HepG2 (cell line): ENCODE measurements around the gene CDC42EP1. TPM values are rescaled to one million over a fixed set of nuclear protein-coding genes. Genes with fewer than 3 reads are reported as not detected.
A peak's percentile ranks its signal among the peaks of the same experiment; 100 is the strongest.

ENCODE experiments used
- CHCHD3 ChIP-seq: sonication (generic); formaldehyde crosslinking; IDR thresholded peaks from 2 replicates; pipeline ENCODE4 v1.8.0; 2022; ENCODE audit warnings: mild to moderate bottlenecking, missing genetic modification reagents, moderate library complexity
- GTF2F1 ChIP-seq: fragments of 150-350 bp; IDR thresholded peaks from 2 replicates; pipeline ENCODE4 v1.6.1; 2014; ENCODE audit warnings: low read length
- MTA3 ChIP-seq: sonication (generic); formaldehyde crosslinking; IDR thresholded peaks from 2 replicates; pipeline ENCODE4 v1.4.0; 2020; ENCODE audit warnings: missing genetic modification reagents
- REPIN1 ChIP-seq: sonication (generic); formaldehyde crosslinking; IDR thresholded peaks from 2 replicates; pipeline ENCODE4 v1.8.0; 2022; ENCODE audit warnings: missing genetic modification reagents, low read depth, mild to moderate bottlenecking, borderline replicate concordance
- ZNF251 ChIP-seq: sonication (generic); formaldehyde crosslinking; IDR thresholded peaks from 2 replicates; pipeline ENCODE4 v1.9.0; 2021; ENCODE audit warnings: mild to moderate bottlenecking, missing genetic modification reagents
- ZNF354B ChIP-seq: sonication (generic); formaldehyde crosslinking; IDR thresholded peaks from 2 replicates; pipeline ENCODE4 v1.8.0; 2022; ENCODE audit warnings: mild to moderate bottlenecking, missing genetic modification reagents
- ZNF460 ChIP-seq: sonication (generic); formaldehyde crosslinking; IDR thresholded peaks from 2 replicates; pipeline ENCODE4 v1.5.1; 2020; ENCODE audit warnings: missing genetic modification reagents, mild to moderate bottlenecking, borderline replicate concordance
- ZNF496 ChIP-seq: sonication (generic); formaldehyde crosslinking; IDR thresholded peaks from 2 replicates; pipeline ENCODE4 v1.8.1; 2023; ENCODE audit warnings: mild to moderate bottlenecking, moderate library complexity, missing genetic modification reagents; ENCODE audit not compliant: insufficient replicate concordance
- ZNF768 ChIP-seq: sonication (generic); formaldehyde crosslinking; IDR thresholded peaks from 2 replicates; pipeline ENCODE4 v1.4.0; 2020; ENCODE audit warnings: missing genetic modification reagents
- ZNF777 ChIP-seq: sonication (generic); formaldehyde crosslinking; IDR thresholded peaks from 2 replicates; pipeline ENCODE4 v1.4.0; 2020; ENCODE audit warnings: missing genetic modification reagents
- ZNF788 ChIP-seq: sonication (generic); formaldehyde crosslinking; IDR thresholded peaks from 2 replicates; pipeline ENCODE4 v1.5.0; 2020; ENCODE audit warnings: mild to moderate bottlenecking, missing genetic modification reagents, borderline replicate concordance
- polyA plus RNA-seq, 8 experiments: library from polyadenylated mRNA; depleted of rRNA in 3 of 8; stranded (reverse) in 7 of 8; unstranded in 1 of 8; fragments of >200 nt; fragmentation: Illumina TruSeq in 4 of 8; extraction: Trizol in 4 of 8; gene quantifications; 2 replicates each; pipeline versions ENCODE4 v1.2.1 to v1.2.3, GENCODE V29; 2011 to 2016; ENCODE audit warnings: low read depth in 4 of 8, missing spikeins in 1 of 8, mixed read lengths in 1 of 8; ENCODE audit not compliant: insufficient read depth in 1 of 8
- total RNA-seq, 5 experiments: library from RNA; depleted of rRNA; stranded (reverse); fragments of >200 nt; fragmentation: Illumina TruSeq; extraction: Trizol; gene quantifications; 2 replicates each; pipeline ENCODE4 v1.2.3, GENCODE V29; 2016; ENCODE audit warnings: low read depth in 1 of 5
- TF ChIP-seq, protein P1 (sequence below): sonication (generic); formaldehyde crosslinking; IDR thresholded peaks from 2 replicates; pipeline ENCODE4 v1.4.0; 2020; ENCODE audit warnings: missing genetic modification reagents
- TF ChIP-seq, protein P2 (sequence below): sonication (generic); formaldehyde crosslinking; conservative IDR thresholded peaks from 2 replicates; pipeline ENCODE4 v1.8.1; 2023; ENCODE audit warnings: missing genetic modification reagents
- TF ChIP-seq, protein P3 (sequence below): sonication (generic); formaldehyde crosslinking; IDR thresholded peaks from 2 replicates; pipeline ENCODE4 v1.5.0; 2020; ENCODE audit warnings: mild to moderate bottlenecking, missing genetic modification reagents
- TF ChIP-seq, protein P4 (sequence below): sonication (generic); formaldehyde crosslinking; IDR thresholded peaks from 2 replicates; pipeline ENCODE4 v1.4.0; 2020; ENCODE audit warnings: mild to moderate bottlenecking, missing genetic modification reagents
- TF ChIP-seq, protein P5 (sequence below): sonication (generic); formaldehyde crosslinking; IDR thresholded peaks from 2 replicates; pipeline ENCODE4 v1.4.0; 2020; ENCODE audit warnings: missing genetic modification reagents

CDC42EP1 gene
- total and polyA plus RNA-seq, 2 of the 13 experiments (the other 11 are each of a cell fraction or from before 2014, with no cell fraction given), result 17.1 to 29.5 TPM

DNA sequence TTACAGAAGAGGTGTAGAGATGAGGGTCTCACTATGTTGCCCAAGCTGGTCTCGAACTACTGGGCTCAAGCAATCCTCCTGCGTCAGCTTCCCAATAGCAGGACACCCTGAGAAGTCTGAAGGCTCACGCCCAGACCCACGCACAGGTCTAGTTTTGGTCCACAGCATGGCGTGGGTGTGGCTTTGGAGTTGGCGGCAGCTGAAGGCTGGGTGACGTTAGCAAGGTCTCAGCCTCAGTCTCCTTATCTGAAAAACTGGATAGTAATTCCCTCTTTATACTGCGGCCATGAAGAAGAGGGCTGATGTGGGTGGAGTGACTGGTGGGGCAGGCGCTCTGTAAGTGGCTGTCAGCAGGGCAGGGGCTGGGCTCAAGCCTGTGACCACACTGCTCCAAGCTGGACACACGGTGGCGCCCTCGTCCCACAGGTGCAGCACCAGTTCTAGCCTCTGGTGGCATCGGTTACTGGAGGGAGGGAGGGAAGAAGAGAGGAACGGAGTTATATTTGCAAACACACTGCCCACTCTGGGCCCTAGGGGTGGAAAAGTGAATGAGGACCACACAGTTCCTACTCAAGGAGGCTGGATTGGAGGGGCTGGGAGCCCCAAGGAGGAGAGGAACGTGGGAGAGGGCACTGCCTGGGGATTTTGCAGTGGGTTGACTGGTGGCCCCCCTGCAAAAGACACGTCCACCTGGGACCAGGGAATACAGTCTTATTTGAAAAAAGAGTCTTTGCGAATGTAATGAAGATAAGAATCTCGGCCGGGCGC is 21.5 kb upstream of the CDC42EP1 start (continued):
- TF ChIP-seq, protein P1, sequence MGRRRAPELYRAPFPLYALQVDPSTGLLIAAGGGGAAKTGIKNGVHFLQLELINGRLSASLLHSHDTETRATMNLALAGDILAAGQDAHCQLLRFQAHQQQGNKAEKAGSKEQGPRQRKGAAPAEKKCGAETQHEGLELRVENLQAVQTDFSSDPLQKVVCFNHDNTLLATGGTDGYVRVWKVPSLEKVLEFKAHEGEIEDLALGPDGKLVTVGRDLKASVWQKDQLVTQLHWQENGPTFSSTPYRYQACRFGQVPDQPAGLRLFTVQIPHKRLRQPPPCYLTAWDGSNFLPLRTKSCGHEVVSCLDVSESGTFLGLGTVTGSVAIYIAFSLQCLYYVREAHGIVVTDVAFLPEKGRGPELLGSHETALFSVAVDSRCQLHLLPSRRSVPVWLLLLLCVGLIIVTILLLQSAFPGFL (CRISPR knock-in tag), result no peak
- TF ChIP-seq ZNF251 (CRISPR knock-in tag) (no peak), MTA3 (no peak), ZNF768 (CRISPR knock-in tag) (peak; percentile 54), REPIN1 (CRISPR knock-in tag) (no peak), ZNF496 (CRISPR knock-in tag) (no peak), GTF2F1 (no peak), ZNF788 (CRISPR knock-in tag) (peak; percentile 90; the same call in 1 of the 2 replicates), ZNF354B (CRISPR knock-in tag) (no peak), ZNF777 (CRISPR knock-in tag) (no peak), ZNF460 (CRISPR knock-in tag) (no peak), CHCHD3 (CRISPR knock-in tag) (no peak)
- TF ChIP-seq, protein P2, sequence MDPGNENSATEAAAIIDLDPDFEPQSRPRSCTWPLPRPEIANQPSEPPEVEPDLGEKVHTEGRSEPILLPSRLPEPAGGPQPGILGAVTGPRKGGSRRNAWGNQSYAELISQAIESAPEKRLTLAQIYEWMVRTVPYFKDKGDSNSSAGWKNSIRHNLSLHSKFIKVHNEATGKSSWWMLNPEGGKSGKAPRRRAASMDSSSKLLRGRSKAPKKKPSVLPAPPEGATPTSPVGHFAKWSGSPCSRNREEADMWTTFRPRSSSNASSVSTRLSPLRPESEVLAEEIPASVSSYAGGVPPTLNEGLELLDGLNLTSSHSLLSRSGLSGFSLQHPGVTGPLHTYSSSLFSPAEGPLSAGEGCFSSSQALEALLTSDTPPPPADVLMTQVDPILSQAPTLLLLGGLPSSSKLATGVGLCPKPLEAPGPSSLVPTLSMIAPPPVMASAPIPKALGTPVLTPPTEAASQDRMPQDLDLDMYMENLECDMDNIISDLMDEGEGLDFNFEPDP (CRISPR knock-in tag), result no peak
- TF ChIP-seq, protein P3, sequence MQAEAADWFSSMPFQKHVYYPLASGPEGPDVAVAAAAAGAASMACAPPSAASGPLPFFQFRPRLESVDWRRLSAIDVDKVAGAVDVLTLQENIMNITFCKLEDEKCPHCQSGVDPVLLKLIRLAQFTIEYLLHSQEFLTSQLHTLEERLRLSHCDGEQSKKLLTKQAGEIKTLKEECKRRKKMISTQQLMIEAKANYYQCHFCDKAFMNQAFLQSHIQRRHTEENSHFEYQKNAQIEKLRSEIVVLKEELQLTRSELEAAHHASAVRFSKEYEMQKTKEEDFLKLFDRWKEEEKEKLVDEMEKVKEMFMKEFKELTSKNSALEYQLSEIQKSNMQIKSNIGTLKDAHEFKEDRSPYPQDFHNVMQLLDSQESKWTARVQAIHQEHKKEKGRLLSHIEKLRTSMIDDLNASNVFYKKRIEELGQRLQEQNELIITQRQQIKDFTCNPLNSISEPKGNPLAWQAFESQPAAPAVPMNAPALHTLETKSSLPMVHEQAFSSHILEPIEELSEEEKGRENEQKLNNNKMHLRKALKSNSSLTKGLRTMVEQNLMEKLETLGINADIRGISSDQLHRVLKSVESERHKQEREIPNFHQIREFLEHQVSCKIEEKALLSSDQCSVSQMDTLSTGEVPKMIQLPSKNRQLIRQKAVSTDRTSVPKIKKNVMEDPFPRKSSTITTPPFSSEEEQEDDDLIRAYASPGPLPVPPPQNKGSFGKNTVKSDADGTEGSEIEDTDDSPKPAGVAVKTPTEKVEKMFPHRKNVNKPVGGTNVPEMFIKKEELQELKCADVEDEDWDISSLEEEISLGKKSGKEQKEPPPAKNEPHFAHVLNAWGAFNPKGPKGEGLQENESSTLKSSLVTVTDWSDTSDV (CRISPR knock-in tag), result no peak
- TF ChIP-seq, protein P4, sequence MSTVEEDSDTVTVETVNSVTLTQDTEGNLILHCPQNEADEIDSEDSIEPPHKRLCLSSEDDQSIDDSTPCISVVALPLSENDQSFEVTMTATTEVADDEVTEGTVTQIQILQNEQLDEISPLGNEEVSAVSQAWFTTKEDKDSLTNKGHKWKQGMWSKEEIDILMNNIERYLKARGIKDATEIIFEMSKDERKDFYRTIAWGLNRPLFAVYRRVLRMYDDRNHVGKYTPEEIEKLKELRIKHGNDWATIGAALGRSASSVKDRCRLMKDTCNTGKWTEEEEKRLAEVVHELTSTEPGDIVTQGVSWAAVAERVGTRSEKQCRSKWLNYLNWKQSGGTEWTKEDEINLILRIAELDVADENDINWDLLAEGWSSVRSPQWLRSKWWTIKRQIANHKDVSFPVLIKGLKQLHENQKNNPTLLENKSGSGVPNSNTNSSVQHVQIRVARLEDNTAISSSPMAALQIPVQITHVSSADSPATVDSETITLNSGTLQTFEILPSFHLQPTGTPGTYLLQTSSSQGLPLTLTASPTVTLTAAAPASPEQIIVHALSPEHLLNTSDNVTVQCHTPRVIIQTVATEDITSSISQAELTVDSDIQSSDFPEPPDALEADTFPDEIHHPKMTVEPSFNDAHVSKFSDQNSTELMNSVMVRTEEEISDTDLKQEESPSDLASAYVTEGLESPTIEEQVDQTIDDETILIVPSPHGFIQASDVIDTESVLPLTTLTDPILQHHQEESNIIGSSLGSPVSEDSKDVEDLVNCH, result no peak
- TF ChIP-seq, protein P5, sequence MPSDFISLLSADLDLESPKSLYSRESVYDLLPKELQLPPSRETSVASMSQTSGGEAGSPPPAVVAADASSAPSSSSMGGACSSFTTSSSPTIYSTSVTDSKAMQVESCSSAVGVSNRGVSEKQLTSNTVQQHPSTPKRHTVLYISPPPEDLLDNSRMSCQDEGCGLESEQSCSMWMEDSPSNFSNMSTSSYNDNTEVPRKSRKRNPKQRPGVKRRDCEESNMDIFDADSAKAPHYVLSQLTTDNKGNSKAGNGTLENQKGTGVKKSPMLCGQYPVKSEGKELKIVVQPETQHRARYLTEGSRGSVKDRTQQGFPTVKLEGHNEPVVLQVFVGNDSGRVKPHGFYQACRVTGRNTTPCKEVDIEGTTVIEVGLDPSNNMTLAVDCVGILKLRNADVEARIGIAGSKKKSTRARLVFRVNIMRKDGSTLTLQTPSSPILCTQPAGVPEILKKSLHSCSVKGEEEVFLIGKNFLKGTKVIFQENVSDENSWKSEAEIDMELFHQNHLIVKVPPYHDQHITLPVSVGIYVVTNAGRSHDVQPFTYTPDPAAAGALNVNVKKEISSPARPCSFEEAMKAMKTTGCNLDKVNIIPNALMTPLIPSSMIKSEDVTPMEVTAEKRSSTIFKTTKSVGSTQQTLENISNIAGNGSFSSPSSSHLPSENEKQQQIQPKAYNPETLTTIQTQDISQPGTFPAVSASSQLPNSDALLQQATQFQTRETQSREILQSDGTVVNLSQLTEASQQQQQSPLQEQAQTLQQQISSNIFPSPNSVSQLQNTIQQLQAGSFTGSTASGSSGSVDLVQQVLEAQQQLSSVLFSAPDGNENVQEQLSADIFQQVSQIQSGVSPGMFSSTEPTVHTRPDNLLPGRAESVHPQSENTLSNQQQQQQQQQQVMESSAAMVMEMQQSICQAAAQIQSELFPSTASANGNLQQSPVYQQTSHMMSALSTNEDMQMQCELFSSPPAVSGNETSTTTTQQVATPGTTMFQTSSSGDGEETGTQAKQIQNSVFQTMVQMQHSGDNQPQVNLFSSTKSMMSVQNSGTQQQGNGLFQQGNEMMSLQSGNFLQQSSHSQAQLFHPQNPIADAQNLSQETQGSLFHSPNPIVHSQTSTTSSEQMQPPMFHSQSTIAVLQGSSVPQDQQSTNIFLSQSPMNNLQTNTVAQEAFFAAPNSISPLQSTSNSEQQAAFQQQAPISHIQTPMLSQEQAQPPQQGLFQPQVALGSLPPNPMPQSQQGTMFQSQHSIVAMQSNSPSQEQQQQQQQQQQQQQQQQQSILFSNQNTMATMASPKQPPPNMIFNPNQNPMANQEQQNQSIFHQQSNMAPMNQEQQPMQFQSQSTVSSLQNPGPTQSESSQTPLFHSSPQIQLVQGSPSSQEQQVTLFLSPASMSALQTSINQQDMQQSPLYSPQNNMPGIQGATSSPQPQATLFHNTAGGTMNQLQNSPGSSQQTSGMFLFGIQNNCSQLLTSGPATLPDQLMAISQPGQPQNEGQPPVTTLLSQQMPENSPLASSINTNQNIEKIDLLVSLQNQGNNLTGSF (CRISPR knock-in tag), result no peak
